H1 (cell line): ENCODE data around the gene CYP4Z1. TPM values are rescaled to one million over a fixed set of nuclear protein-coding genes. Genes with fewer than 3 reads are reported as not detected.
"Not testable (repeated sequence)": the region's sequence is repeated elsewhere in the genome, so short reads cannot be mapped to it uniquely, and the experiment has no call there.

Source experiments
- CTCF ChIA-PET: fragments of 300-600 bp; sonication (Branson Sonifier 250); formaldehyde crosslinking; loops from one replicate; lab custom pipeline; 2021; ENCODE audit not compliant: partially characterized antibody; lab: Charles Lee
- POLR2A ChIA-PET: fragments of 300-600 bp; sonication (Branson Sonifier 250); formaldehyde crosslinking; loops from one replicate; lab custom pipeline; 2021; ENCODE audit warnings: inconsistent platforms; ENCODE audit not compliant: partially characterized antibody; lab: Charles Lee
- DNase-seq, 2 experiments: peaks; one replicate each; pipeline versions ENCODE4 v3.0.0 to v3.0.0-alpha.2; 2010 to 2022; ENCODE audit warnings: low spot score in 2 of 2, low read depth in 1 of 2, mixed read lengths in 1 of 2
- FAIRE-seq: peaks from 2 replicates; lab custom pipeline; 2011; peaks lifted over from hg19 to GRCh38; lab: Jason Lieb, UNC
- H2AFZ ChIP-seq: 2 replicates; pipeline ENCODE4 v1.8.1; 2012; ENCODE audit warnings: low read length, inconsistent platforms
- H2AK5ac ChIP-seq: 2 replicates; pipeline ENCODE4 v1.6.1; 2013; ENCODE audit warnings: low read depth, low read length
- H2BK120ac ChIP-seq: replicated peaks from 2 replicates; pipeline ENCODE3; 2013; ENCODE audit warnings: low read depth, low read length, inconsistent platforms
- H2BK12ac ChIP-seq: 2 replicates; pipeline ENCODE4 v1.6.1; 2013; ENCODE audit warnings: low read depth, low read length
- H2BK15ac ChIP-seq: 2 replicates; pipeline ENCODE4 v1.6.1; 2013; ENCODE audit warnings: low read length
- H2BK20ac ChIP-seq: 2 replicates; pipeline ENCODE4 v1.6.1; 2013; ENCODE audit warnings: low read length
- H2BK5ac ChIP-seq: 2 replicates; pipeline ENCODE4 v1.6.1; 2013; ENCODE audit warnings: low read depth, low read length
- H3K14ac ChIP-seq: 2 replicates; pipeline ENCODE4 v1.6.1; 2013; ENCODE audit warnings: inconsistent platforms; ENCODE audit not compliant: insufficient read length
- H3K18ac ChIP-seq: 2 replicates; pipeline ENCODE4 v1.6.1; 2013; ENCODE audit warnings: low read length; ENCODE audit errors: extremely low read depth
- H3K23ac ChIP-seq: 2 replicates; pipeline ENCODE4 v1.6.1; 2013; ENCODE audit warnings: inconsistent platforms; ENCODE audit not compliant: insufficient read length
- H3K23me2 ChIP-seq: 2 replicates; pipeline ENCODE4 v1.6.1; 2013; ENCODE audit warnings: low read depth, low read length
- H3K27ac ChIP-seq: 2 replicates; pipeline ENCODE4 v1.6.1; 2011; ENCODE audit warnings: low read depth, low read length, inconsistent platforms
- H3K27me3 ChIP-seq, 4 experiments: replicated peaks in 1 of 4; 1 replicate in 1 of 4; 2 replicates in 3 of 4; pipeline versions ENCODE4 v1.6.1 to v1.8.1; 2011 to 2013; ENCODE audit warnings: low read length in 3 of 4, mild to moderate bottlenecking in 3 of 4, inconsistent platforms in 2 of 4, mixed read lengths in 2 of 4, moderate library complexity in 1 of 4; ENCODE audit not compliant: control insufficient read depth in 3 of 4, insufficient read depth in 3 of 4; ENCODE audit errors: extremely low read depth in 1 of 4
- H3K36me3 ChIP-seq, 4 experiments: 2 replicates each; pipeline versions ENCODE4 v1.6.1 to v1.8.1; 2011 to 2013; ENCODE audit warnings: mild to moderate bottlenecking in 4 of 4, low read length in 3 of 4, moderate library complexity in 2 of 4, control low read depth in 1 of 4, inconsistent platforms in 1 of 4; ENCODE audit not compliant: insufficient read depth in 4 of 4, control insufficient read depth in 2 of 4
- H3K4ac ChIP-seq: replicated peaks from 2 replicates; pipeline ENCODE3; 2013; ENCODE audit warnings: low read length, low read depth, mixed read lengths, inconsistent platforms; ENCODE audit not compliant: insufficient read length
- H3K4me1 ChIP-seq, 4 experiments: replicated peaks in 1 of 4; 1 replicate in 1 of 4; 2 replicates in 3 of 4; pipeline versions ENCODE4 v1.6.1 to v1.8.1; 2011 to 2013; ENCODE audit warnings: low read length in 3 of 4, inconsistent platforms in 2 of 4, mixed read lengths in 1 of 4; ENCODE audit not compliant: insufficient read depth in 4 of 4, control insufficient read depth in 3 of 4
- H3K4me2 ChIP-seq, 2 experiments: 2 replicates each; pipeline versions ENCODE4 v1.6.1 to v1.8.1; 2011 to 2013; ENCODE audit warnings: low read depth in 2 of 2, low read length in 2 of 2, control low read depth in 1 of 2, inconsistent platforms in 1 of 2, mild to moderate bottlenecking in 1 of 2; ENCODE audit not compliant: insufficient read depth in 1 of 2
- H3K4me3 ChIP-seq, 4 experiments: fragments of 200-600, 300-600 bp in 1 of 4; sonication (generic), shearing (Covaris generic), sonication (Bioruptor Twin) in 1 of 4; 2 replicates each; pipeline versions ENCODE4 v1.5.1 to v1.8.1; 2011 to 2016; ENCODE audit warnings: low read length in 4 of 4, low read depth in 3 of 4, control low read depth in 2 of 4, inconsistent platforms in 2 of 4, mild to moderate bottlenecking in 2 of 4, mixed read lengths in 1 of 4, moderate library complexity in 1 of 4; ENCODE audit not compliant: insufficient read depth in 2 of 4; ENCODE audit errors: extremely low read depth in 1 of 4
- H3K56ac ChIP-seq: replicated peaks from 2 replicates; pipeline ENCODE3; 2013; ENCODE audit warnings: low read depth, mild to moderate bottlenecking, mixed read lengths, low read length, inconsistent platforms; ENCODE audit not compliant: insufficient read length
- H3K79me1 ChIP-seq: 2 replicates; pipeline ENCODE4 v1.6.1; 2013; ENCODE audit warnings: low read depth, low read length, control low read depth
- H3K79me2 ChIP-seq, 2 experiments: 2 replicates each; pipeline versions ENCODE4 v1.6.1 to v1.8.1; 2012 to 2013; ENCODE audit warnings: low read length in 2 of 2, mild to moderate bottlenecking in 2 of 2, inconsistent platforms in 1 of 2; ENCODE audit not compliant: insufficient read depth in 2 of 2, control insufficient read depth in 1 of 2
- H3K9ac ChIP-seq, 4 experiments: replicated peaks in 1 of 4; 1 replicate in 1 of 4; 2 replicates in 3 of 4; pipeline versions ENCODE4 v1.6.1 to v1.8.1; 2011 to 2013; ENCODE audit warnings: low read depth in 3 of 4, low read length in 3 of 4, control low read depth in 2 of 4, mild to moderate bottlenecking in 2 of 4, moderate library complexity in 2 of 4, inconsistent platforms in 1 of 4; ENCODE audit errors: extremely low read depth in 1 of 4
- H3K9me3 ChIP-seq, 2 experiments: 2 replicates each; pipeline versions ENCODE4 v1.6.1 to v1.8.1; 2012 to 2013; ENCODE audit warnings: mild to moderate bottlenecking in 2 of 2, moderate library complexity in 2 of 2, control low read depth in 1 of 2, inconsistent platforms in 1 of 2, low read depth in 1 of 2, low read length in 1 of 2, mixed read lengths in 1 of 2; ENCODE audit not compliant: insufficient read depth in 2 of 2
- H4K20me1 ChIP-seq, 2 experiments: replicated peaks in 1 of 2; 2 replicates each; pipeline versions ENCODE3 to v1.8.1; 2011 to 2013; ENCODE audit warnings: inconsistent platforms in 2 of 2, low read length in 2 of 2, mild to moderate bottlenecking in 1 of 2; ENCODE audit not compliant: insufficient read depth in 2 of 2, control insufficient read depth in 1 of 2
- H4K5ac ChIP-seq: 2 replicates; pipeline ENCODE4 v1.6.1; 2013; ENCODE audit warnings: low read length, low read depth, mixed read lengths, inconsistent platforms; ENCODE audit not compliant: insufficient read length
- H4K8ac ChIP-seq: 2 replicates; pipeline ENCODE4 v1.8.0; 2013; ENCODE audit warnings: mild to moderate bottlenecking, moderate library complexity, low read length, inconsistent platforms; ENCODE audit not compliant: insufficient read depth; ENCODE audit errors: extremely low read depth
- H4K91ac ChIP-seq: replicated peaks from 2 replicates; pipeline ENCODE3; 2013; ENCODE audit warnings: low read length, mixed read lengths, inconsistent platforms; ENCODE audit not compliant: insufficient read length
- WGBS, 2 experiments: shearing (Covaris generic) in 1 of 2; methylation state at CpG; one replicate each; pipeline versions ENCODE4 v1.1.6 to v1.1.7; 2013 to 2015; ENCODE audit warnings: low lambda C conversion rate in 2 of 2, mixed read lengths in 2 of 2, inconsistent platforms in 1 of 2, low coverage in 1 of 2, missing lambda C conversion rate in 1 of 2; ENCODE audit not compliant: insufficient replicate concordance in 2 of 2, insufficient coverage in 1 of 2, insufficient read length in 1 of 2; ENCODE audit errors: extremely low coverage in 1 of 2, missing lambda C conversion rate in 1 of 2; 5-methylcytosine and 5-hydroxymethylcytosine counted together
- polyA plus RNA-seq, 7 experiments: library from polyadenylated mRNA; depleted of rRNA in 3 of 7; stranded (reverse) in 5 of 7; unstranded in 2 of 7; fragments of >200 nt in 5 of 7; fragments of 200-250 nt in 2 of 7; gene quantifications; 1 replicate in 5 of 7; 2 replicates in 1 of 7; 4 replicates in 1 of 7; pipeline versions ENCODE4 v1.2.1 to v1.2.3, GENCODE V29; 2011 to 2013; ENCODE audit warnings: missing spikeins in 2 of 7, mixed read lengths in 2 of 7
- total RNA-seq: library from RNA; stranded (reverse); fragmentation: NEBNext Ultra II Directional; extraction: Animal tissue kit (Norgen Biotek cat#: 25700); gene quantifications from 2 replicates; pipeline ENCODE4 v1.2.1, GENCODE V29; 2021

The CYP4Z1 gene
- total and polyA plus RNA-seq, 2 of the 8 experiments (the other 6 are each of a cell fraction or from before 2014, with no cell fraction given), result not detected

- H3K56ac ChIP-seq, H3K23me2 ChIP-seq, H4K91ac ChIP-seq, DNase-seq, H2BK15ac ChIP-seq, H4K8ac ChIP-seq, H3K79me1 ChIP-seq, H3K79me2 ChIP-seq, POLR2A ChIA-PET, H3K27me3 ChIP-seq, H3K4ac ChIP-seq, H3K23ac ChIP-seq, H4K5ac ChIP-seq, H3K27ac ChIP-seq, H2BK12ac ChIP-seq, H3K9ac ChIP-seq, H3K14ac ChIP-seq, H3K4me2 ChIP-seq, H3K4me3 ChIP-seq, H2AK5ac ChIP-seq, H2BK120ac ChIP-seq, H2BK20ac ChIP-seq, H2BK5ac ChIP-seq, H2AFZ ChIP-seq, H4K20me1 ChIP-seq, H3K18ac ChIP-seq, H3K36me3 ChIP-seq, H3K9me3 ChIP-seq, H3K4me1 ChIP-seq: not testable (repeated sequence)
- FAIRE-seq, result peak; percentile 60
- CTCF ChIA-PET, result interaction anchor here (0.6 kb wide), 1 partner anchor 277 kb away, joined by 3 read pairs; no protein-coding TSS in a partner anchor
- 83% methylated on average over 2 of the region's 2 CpGs; no CpG with 5 or more reads in 1 of the 2 experiments for WGBS, 2 experiments
Observed at GRCh38 chr1:47128854-47129253, 61.8 kb downstream of the CYP4Z1 start.
